K562 (cell line): ENCODE results near the gene BHLHE40. TPM values are rescaled to one million over a fixed set of nuclear protein-coding genes. Genes with fewer than 3 reads are reported as not detected.
A peak's percentile ranks its signal among the peaks of the same experiment; 100 is the strongest.

ENCODE experiments used
- BACH1 ChIP-seq: fragments of 200-800 bp; sonication (Bioruptor generic); IDR thresholded peaks from 2 replicates; pipeline ENCODE4 v1.6.1; 2016; ENCODE audit warnings: missing genetic modification characterization, missing compliant biosample characterization
- CHCHD3 ChIP-seq: fragments of 250-450 bp; sonication (Bioruptor Pico); IDR thresholded peaks from 2 replicates; pipeline ENCODE4 v2.1.2; 2022; ENCODE audit warnings: mild to moderate bottlenecking
- CXXC5 ChIP-seq: fragments of 250-450 bp; sonication (Bioruptor Pico); IDR thresholded peaks from 2 replicates; pipeline ENCODE4 v1.8.0; 2022; ENCODE audit warnings: inconsistent platforms, mild to moderate bottlenecking, moderate library complexity
- DDX20 ChIP-seq: fragments of 450-650 bp; IDR thresholded peaks from 2 replicates; pipeline ENCODE4 v1.6.1; 2016; ENCODE audit warnings: missing genetic modification characterization, low read depth, mild to moderate bottlenecking, missing compliant biosample characterization, moderate library complexity
- EGR1 ChIP-seq: fragments of 450-650 bp; conservative IDR thresholded peaks from 2 replicates; pipeline ENCODE4 v1.6.1; 2017; ENCODE audit warnings: mild to moderate bottlenecking
- HDAC8 ChIP-seq: fragments of 450-650 bp; IDR thresholded peaks from 2 replicates; pipeline ENCODE4 v1.6.1; 2016; ENCODE audit warnings: mild to moderate bottlenecking, missing genetic modification characterization, moderate library complexity, missing compliant biosample characterization
- IRF2 ChIP-seq: sonication (generic); formaldehyde crosslinking; IDR thresholded peaks from 2 replicates; pipeline ENCODE4 v1.8.1; 2022; ENCODE audit warnings: mild to moderate bottlenecking, missing genetic modification reagents
- JUND ChIP-seq, 2 experiments: IDR thresholded peaks; 2 replicates in 1 of 2; 3 replicates in 1 of 2; pipeline ENCODE4 v1.6.1; 2011; ENCODE audit warnings: borderline replicate concordance in 2 of 2, low read depth in 2 of 2, low read length in 2 of 2, improper control_type of control experiment in 1 of 2, missing biosample characterization in 1 of 2, missing genetic modification characterization in 1 of 2, missing genetic modification reagents in 1 of 2
- KDM2B ChIP-seq: fragments of 250-450 bp; sonication (Bioruptor Pico); IDR thresholded peaks from 2 replicates; pipeline ENCODE4 v1.8.0; 2021; ENCODE audit warnings: mild to moderate bottlenecking, moderate library complexity
- KLF10 ChIP-seq: fragments of 250-450 bp; sonication (Bioruptor Pico); IDR thresholded peaks from 2 replicates; pipeline ENCODE4 v1.6.1; 2021; ENCODE audit warnings: matching md5 sums
- MECOM ChIP-seq: fragments of 250-450 bp; sonication (Bioruptor Pico); IDR thresholded peaks from 2 replicates; pipeline ENCODE4 v1.8.0; 2022; ENCODE audit warnings: inconsistent platforms
- MTA2 ChIP-seq: fragments of 450-650 bp; IDR thresholded peaks from 2 replicates; pipeline ENCODE4 v1.6.1; 2016; ENCODE audit warnings: low read depth
- NFE2L1 ChIP-seq: fragments of 450-650 bp; IDR thresholded peaks from 2 replicates; pipeline ENCODE4 v1.6.1; 2016; ENCODE audit warnings: missing genetic modification characterization, low read depth, mild to moderate bottlenecking, missing compliant biosample characterization, moderate library complexity, borderline replicate concordance
- OTX1 ChIP-seq: fragments of 450-650 bp; formaldehyde crosslinking; IDR thresholded peaks from 2 replicates; pipeline ENCODE4 v1.4.0; 2022; ENCODE audit warnings: mild to moderate bottlenecking
- PHB2 ChIP-seq: fragments of 450-650 bp; IDR thresholded peaks from 2 replicates; pipeline ENCODE4 v1.6.1; 2017; ENCODE audit warnings: low read depth
- PHF20 ChIP-seq: fragments of 450-650 bp; IDR thresholded peaks from 2 replicates; pipeline ENCODE4 v1.6.1; 2018; ENCODE audit not compliant: partially characterized antibody
- RB1 ChIP-seq: fragments of 450-650 bp; IDR thresholded peaks from 2 replicates; pipeline ENCODE4 v1.6.1; 2017; ENCODE audit warnings: low read depth, mild to moderate bottlenecking
- RBFOX2 ChIP-seq: fragments of 200-400 bp; formaldehyde crosslinking; IDR thresholded peaks from 2 replicates; pipeline ENCODE4 v1.6.1; 2017; ENCODE audit warnings: low read depth, mild to moderate bottlenecking, low read length, moderate library complexity
- SOX6 ChIP-seq: fragments of 450-650 bp; IDR thresholded peaks from 2 replicates; pipeline ENCODE4 v1.6.1; 2014; ENCODE audit warnings: mild to moderate bottlenecking
- ZBTB7A ChIP-seq: IDR thresholded peaks from 2 replicates; pipeline ENCODE4 v1.6.1; 2011; ENCODE audit warnings: low read depth, mild to moderate bottlenecking, low read length, moderate library complexity, borderline replicate concordance; ENCODE audit not compliant: control insufficient read depth
- ZKSCAN3 ChIP-seq: fragments of 250-450 bp; sonication (Bioruptor Pico); IDR thresholded peaks from 2 replicates; pipeline ENCODE4 v1.4.0; 2020
- polyA plus RNA-seq, 8 experiments: library from polyadenylated mRNA; depleted of rRNA in 4 of 8; stranded (reverse) in 5 of 8; unstranded in 3 of 8; fragments of >200 nt; fragmentation: Nextera tagmentation in 2 of 8; fragmentation: Illumina TruSeq in 1 of 8; extraction: Ambion mirVana in 2 of 8; extraction: Trizol in 1 of 8; gene quantifications; 2 replicates each; pipeline versions ENCODE4 v1.2.1 to v1.2.3, GENCODE V29; 2011 to 2014; ENCODE audit warnings: inconsistent platforms in 1 of 8, missing spikeins in 1 of 8
- total RNA-seq, 7 experiments: library from RNA; depleted of rRNA in 6 of 7; stranded (reverse); fragments of >200 nt in 6 of 7; fragmentation: Illumina TruSeq in 2 of 7; extraction: Trizol in 2 of 7; gene quantifications; 2 replicates each; pipeline versions ENCODE4 v1.2.1 to v1.2.3, GENCODE V29; 2011 to 2021; ENCODE audit warnings: low replicate concordance in 1 of 7
- TF ChIP-seq, protein P1 (sequence below): fragments of 450-650 bp; IDR thresholded peaks from 2 replicates; pipeline ENCODE4 v1.6.1; 2018; ENCODE audit warnings: mild to moderate bottlenecking, low read depth; ENCODE audit not compliant: partially characterized antibody
- TF ChIP-seq, protein P2 (sequence below): fragments of 250-450 bp; sonication (Bioruptor Pico); IDR thresholded peaks from 2 replicates; pipeline ENCODE4 v1.8.0; 2022; ENCODE audit warnings: moderate library complexity, mild to moderate bottlenecking, inconsistent platforms
- TF ChIP-seq, protein P3 (sequence below): fragments of 250-450 bp; sonication (Bioruptor Pico); IDR thresholded peaks from 2 replicates; pipeline ENCODE4 v1.5.1; 2021; ENCODE audit warnings: mild to moderate bottlenecking
- TF ChIP-seq, protein P4 (sequence below): sonication (generic); formaldehyde crosslinking; IDR thresholded peaks from 2 replicates; pipeline ENCODE4 v1.8.0; 2022; ENCODE audit warnings: mild to moderate bottlenecking, missing genetic modification reagents

The BHLHE40 gene
- total and polyA plus RNA-seq, 9 of the 15 experiments (the other 6 are each of a cell fraction or from before 2014, with no cell fraction given), result 12.0 to 83.9 (median 31.4) TPM

DNA sequence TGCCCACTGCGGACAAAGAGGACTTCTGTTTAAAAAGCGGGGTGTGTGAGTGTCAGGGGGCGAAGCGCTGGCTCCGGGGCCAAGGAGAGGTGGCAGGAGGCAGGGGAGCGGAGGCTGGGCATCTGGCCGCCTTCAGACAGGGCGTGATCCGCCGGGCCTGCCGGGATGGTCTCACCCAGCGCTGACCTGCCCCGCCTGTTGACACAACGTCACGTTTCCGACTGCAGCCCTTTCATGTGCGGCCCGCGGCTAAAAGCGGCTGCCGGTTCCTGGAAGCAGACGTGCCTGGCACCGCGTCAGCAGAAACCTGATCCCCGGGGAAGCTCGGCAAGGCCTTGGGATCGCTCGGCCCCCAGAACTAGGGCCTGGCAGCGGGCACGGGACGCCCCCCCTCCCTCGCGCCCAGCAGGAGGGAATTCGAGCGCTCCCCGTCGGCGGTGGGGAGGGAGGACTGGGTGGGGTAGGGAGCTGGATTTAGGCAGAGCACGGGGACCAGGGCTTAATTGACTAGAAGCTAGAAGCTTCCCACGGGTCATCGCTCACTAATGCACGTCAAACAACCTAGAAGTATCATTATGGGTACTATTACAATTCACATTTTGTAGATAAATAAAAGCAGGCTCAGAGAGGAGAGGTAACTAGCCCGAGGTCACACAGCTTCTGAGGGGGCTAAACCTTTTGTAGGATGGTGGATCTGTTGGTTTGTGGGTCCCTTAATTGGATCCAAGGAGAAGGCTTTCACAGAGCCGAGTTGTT is 7.7 kb downstream of the BHLHE40 start (continued):
- TF ChIP-seq MECOM, result no peak
- TF ChIP-seq, protein P1, sequence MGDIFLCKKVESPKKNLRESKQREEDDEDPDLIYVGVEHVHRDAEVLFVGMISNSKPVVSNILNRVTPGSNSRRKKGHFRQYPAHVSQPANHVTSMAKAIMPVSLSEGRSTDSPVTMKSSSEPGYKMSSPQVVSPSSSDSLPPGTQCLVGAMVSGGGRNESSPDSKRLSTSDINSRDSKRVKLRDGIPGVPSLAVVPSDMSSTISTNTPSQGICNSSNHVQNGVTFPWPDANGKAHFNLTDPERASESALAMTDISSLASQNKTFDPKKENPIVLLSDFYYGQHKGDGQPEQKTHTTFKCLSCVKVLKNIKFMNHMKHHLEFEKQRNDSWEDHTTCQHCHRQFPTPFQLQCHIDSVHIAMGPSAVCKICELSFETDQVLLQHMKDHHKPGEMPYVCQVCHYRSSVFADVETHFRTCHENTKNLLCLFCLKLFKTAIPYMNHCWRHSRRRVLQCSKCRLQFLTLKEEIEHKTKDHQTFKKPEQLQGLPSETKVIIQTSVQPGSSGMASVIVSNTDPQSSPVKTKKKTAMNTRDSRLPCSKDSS, result no peak
- peak; percentile 77 for TF ChIP-seq JUND (IDR thresholded peaks at IDR 0.05; ENCODE audit: borderline replicate concordance, low read depth, low read length)
- peak; percentile 78; the same call in 1 of the 3 replicates for TF ChIP-seq JUND (tag; IDR thresholded peaks at IDR 0.05; ENCODE audit: borderline replicate concordance, low read depth, low read length)
- no peak for TF ChIP-seq OTX1 (CRISPR knock-in tag)
- TF ChIP-seq CXXC5, result peak; percentile 96
- TF ChIP-seq KDM2B (CRISPR knock-in tag), result peak; percentile 18; the same call in 1 of the 2 replicates
- TF ChIP-seq, protein P2, sequence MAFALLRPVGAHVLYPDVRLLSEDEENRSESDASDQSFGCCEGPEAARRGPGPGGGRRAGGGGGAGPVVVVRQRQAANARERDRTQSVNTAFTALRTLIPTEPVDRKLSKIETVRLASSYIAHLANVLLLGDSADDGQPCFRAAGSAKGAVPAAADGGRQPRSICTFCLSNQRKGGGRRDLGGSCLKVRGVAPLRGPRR (CRISPR knock-in tag), result 0 out of 2 replicates have a peak, but pooled peaks have one; percentile 66
- TF ChIP-seq ZKSCAN3, result no peak
- TF ChIP-seq PHF20, result peak; percentile 57
- no peak for TF ChIP-seq PHB2
- TF ChIP-seq, protein P3, sequence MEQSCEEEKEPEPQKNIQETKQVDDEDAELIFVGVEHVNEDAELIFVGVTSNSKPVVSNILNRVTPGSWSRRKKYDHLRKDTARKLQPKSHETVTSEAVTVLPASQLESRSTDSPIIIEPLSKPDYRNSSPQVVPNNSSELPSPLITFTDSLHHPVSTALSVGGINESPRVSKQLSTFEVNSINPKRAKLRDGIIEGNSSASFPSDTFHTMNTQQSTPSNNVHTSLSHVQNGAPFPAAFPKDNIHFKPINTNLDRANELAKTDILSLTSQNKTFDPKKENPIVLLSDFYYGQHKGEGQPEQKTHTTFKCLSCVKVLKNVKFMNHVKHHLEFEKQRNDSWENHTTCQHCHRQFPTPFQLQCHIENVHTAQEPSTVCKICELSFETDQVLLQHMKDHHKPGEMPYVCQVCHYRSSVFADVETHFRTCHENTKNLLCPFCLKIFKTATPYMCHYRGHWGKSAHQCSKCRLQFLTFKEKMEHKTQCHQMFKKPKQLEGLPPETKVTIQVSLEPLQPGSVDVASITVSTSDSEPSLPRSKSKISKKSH, result no peak
- TF ChIP-seq RBFOX2, result peak; percentile 98
- peak; percentile 92 for TF ChIP-seq RB1
- TF ChIP-seq SOX6, result peak; percentile 88
- no peak for TF ChIP-seq IRF2 (CRISPR knock-in tag)
- peak; percentile 59; the same call in 1 of the 2 replicates for TF ChIP-seq CHCHD3
- peak; percentile 88 for TF ChIP-seq EGR1
- no peak for TF ChIP-seq BACH1 (tag)
- no peak for TF ChIP-seq MTA2
- TF ChIP-seq, protein P4, sequence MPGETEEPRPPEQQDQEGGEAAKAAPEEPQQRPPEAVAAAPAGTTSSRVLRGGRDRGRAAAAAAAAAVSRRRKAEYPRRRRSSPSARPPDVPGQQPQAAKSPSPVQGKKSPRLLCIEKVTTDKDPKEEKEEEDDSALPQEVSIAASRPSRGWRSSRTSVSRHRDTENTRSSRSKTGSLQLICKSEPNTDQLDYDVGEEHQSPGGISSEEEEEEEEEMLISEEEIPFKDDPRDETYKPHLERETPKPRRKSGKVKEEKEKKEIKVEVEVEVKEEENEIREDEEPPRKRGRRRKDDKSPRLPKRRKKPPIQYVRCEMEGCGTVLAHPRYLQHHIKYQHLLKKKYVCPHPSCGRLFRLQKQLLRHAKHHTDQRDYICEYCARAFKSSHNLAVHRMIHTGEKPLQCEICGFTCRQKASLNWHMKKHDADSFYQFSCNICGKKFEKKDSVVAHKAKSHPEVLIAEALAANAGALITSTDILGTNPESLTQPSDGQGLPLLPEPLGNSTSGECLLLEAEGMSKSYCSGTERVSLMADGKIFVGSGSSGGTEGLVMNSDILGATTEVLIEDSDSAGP (CRISPR knock-in tag), result no peak
- no peak for TF ChIP-seq DDX20 (tag)
- TF ChIP-seq ZBTB7A, result peak; percentile 83
- no peak for TF ChIP-seq KLF10 (CRISPR knock-in tag)
- TF ChIP-seq NFE2L1, result no peak
- TF ChIP-seq HDAC8 (tag), result peak; percentile 19; the same call in 1 of the 2 replicates
